ENCODE measurements around the gene LRRC19. TPM values are rescaled to one million over a fixed set of nuclear protein-coding genes. Genes with fewer than 3 reads are reported as not detected.

LRRC19 gene
- total and polyA plus RNA-seq, 2 donors (not counting 1 experiment from before 2014, with no cell fraction given): not detected

DNA sequence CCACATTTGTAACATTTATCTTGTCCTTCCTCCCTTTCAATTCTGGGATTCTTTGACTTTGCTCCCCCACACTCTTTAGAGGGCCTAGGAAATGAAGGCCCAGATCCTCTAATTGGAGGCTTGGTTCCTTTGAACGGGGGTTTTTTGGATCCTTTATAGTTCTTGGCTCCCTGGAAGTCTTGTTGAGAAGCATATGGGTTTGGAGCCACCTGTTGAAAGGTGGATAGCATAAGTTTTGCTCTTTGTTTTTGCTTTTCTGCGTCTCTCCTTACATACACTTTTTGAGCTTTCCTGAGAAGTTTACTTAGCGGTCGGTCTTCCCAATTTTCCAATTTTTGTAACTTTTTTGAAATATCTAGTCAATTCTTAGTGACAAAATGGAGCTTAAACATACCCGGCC, 31.5 kb downstream of the LRRC19 start:
- no peak overlapping the region for H3K9ac ChIP-seq (ENCODE audit: low read length)
- peaks cover 9% of the 10 kb centered on the region for H3K79me2 ChIP-seq (ENCODE audit: control insufficient read depth, insufficient read depth, low read length)
- ATAC-seq (ENCODE audit: low read depth) (no peak), DNase-seq (no peak)
- no peaks in the 10 kb centered on the region for H3K4me1 ChIP-seq (ENCODE audit: control insufficient read depth in 2 of 2, insufficient read depth in 2 of 2, low read length in 2 of 2)
- H3K4me1 Mint-ChIP-seq: no peaks in the 10 kb centered on the region
- H3K27ac ChIP-seq (ENCODE audit: low read length in 2 of 2): no peak overlapping the region
- H3K4me2 ChIP-seq (replicated peaks; ENCODE audit: low read depth, low read length, poor library complexity, severe bottlenecking): no peak overlapping the region
- H3K4me3 Mint-ChIP-seq: no peak overlapping the region
- no peaks in the 10 kb centered on the region for H3K27me3 Mint-ChIP-seq
- H3K27ac Mint-ChIP-seq: no peak overlapping the region
- H4K20me1 ChIP-seq (ENCODE audit: control insufficient read depth, insufficient read depth, low read length, poor library complexity, severe bottlenecking): no peaks in the 10 kb centered on the region
- no peaks in the 10 kb centered on the region for H3K27me3 ChIP-seq (replicated peaks in 1 of 4; ENCODE audit: control extremely low read depth in 1 of 4, control insufficient read depth in 3 of 4, insufficient read depth in 4 of 4, low read length in 3 of 4)
- TF ChIP-seq, protein P1, sequence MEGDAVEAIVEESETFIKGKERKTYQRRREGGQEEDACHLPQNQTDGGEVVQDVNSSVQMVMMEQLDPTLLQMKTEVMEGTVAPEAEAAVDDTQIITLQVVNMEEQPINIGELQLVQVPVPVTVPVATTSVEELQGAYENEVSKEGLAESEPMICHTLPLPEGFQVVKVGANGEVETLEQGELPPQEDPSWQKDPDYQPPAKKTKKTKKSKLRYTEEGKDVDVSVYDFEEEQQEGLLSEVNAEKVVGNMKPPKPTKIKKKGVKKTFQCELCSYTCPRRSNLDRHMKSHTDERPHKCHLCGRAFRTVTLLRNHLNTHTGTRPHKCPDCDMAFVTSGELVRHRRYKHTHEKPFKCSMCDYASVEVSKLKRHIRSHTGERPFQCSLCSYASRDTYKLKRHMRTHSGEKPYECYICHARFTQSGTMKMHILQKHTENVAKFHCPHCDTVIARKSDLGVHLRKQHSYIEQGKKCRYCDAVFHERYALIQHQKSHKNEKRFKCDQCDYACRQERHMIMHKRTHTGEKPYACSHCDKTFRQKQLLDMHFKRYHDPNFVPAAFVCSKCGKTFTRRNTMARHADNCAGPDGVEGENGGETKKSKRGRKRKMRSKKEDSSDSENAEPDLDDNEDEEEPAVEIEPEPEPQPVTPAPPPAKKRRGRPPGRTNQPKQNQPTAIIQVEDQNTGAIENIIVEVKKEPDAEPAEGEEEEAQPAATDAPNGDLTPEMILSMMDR (IDR thresholded peaks at IDR 0.05): no peak
- TF ChIP-seq EZH2 (IDR thresholded peaks at IDR 0.05; ENCODE audit: borderline replicate concordance, insufficient read depth, low read depth, low read length, poor library complexity, severe bottlenecking): no peak
- no peaks in the 10 kb centered on the region for H3K9me3 ChIP-seq (ENCODE audit: control extremely low read depth in 1 of 3, control insufficient read depth in 2 of 3, insufficient read depth in 1 of 3, low read length in 2 of 3)
- CTCF ChIA-PET: no interaction called here
- POLR2A ChIA-PET: no interaction called here
- intact Hi-C loops (cut with micrococcal nuclease): no loop called here
- H3K9me3 Mint-ChIP-seq (ENCODE audit: insufficient read depth): no peaks in the 10 kb centered on the region
- no peak overlapping the region for H3K4me3 ChIP-seq (ENCODE audit: control extremely low read depth in 1 of 5, extremely low read depth in 1 of 5, insufficient read depth in 1 of 5, low read depth in 2 of 5, low read length in 4 of 5)
- H2AFZ ChIP-seq (ENCODE audit: insufficient read depth, low read depth, low read length, poor library complexity, severe bottlenecking): no peak overlapping the region
- WGBS (ENCODE audit: insufficient coverage): 67% methylated on average over 2 of the region's 5 CpGs
- H3K36me3 ChIP-seq (replicated peaks in 1 of 2; ENCODE audit: control extremely low read depth in 1 of 2, control insufficient read depth in 1 of 2, extremely low read depth in 1 of 2, insufficient read depth in 2 of 2, low read length in 1 of 2): peaks cover 0 to 3% of the 10 kb centered on the region in 2 experiments

DNA sequence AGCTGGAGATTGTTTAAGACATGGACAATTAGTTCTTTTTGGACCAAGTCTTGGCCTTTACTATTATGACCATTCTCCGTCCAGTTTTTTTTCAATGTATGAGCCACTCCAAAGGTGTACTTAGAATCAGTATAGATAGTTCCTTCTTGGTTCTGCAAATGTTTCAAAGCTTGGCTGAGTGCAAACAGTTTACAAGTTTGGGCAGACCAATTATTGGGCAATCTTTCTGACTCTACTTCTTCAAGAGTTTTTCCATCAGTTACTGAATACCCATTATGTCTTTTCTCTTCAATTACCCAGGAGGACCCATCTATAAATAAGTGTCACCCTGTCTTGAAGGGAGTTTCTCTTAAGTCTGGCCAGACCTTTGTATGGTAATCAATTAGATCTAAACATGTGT, 33.8 kb downstream of the LRRC19 start:
- H3K36me3 ChIP-seq (replicated peaks in 1 of 2; ENCODE audit: control extremely low read depth in 1 of 2, control insufficient read depth in 1 of 2, extremely low read depth in 1 of 2, insufficient read depth in 2 of 2, low read length in 1 of 2): peaks cover 0 to 3% of the 10 kb centered on the region in 2 experiments
- Mint-ChIP-seq H3K9me3 (ENCODE audit: insufficient read depth) (no peaks in the 10 kb centered on the region), H3K4me3 (no peak overlapping the region), H3K27ac (no peak overlapping the region), H3K4me1 (no peaks in the 10 kb centered on the region), H3K27me3 (no peaks in the 10 kb centered on the region)
- DNase-seq (no peak), ATAC-seq (ENCODE audit: low read depth) (no peak)
- intact Hi-C loops (cut with micrococcal nuclease): no loop called here
- TF ChIP-seq, protein P1 (IDR thresholded peaks at IDR 0.05): no peak
- TF ChIP-seq EZH2 (IDR thresholded peaks at IDR 0.05; ENCODE audit: borderline replicate concordance, insufficient read depth, low read depth, low read length, poor library complexity, severe bottlenecking): no peak
- no peaks in the 10 kb centered on the region for H3K27me3 ChIP-seq (replicated peaks in 1 of 4; ENCODE audit: control extremely low read depth in 1 of 4, control insufficient read depth in 3 of 4, insufficient read depth in 4 of 4, low read length in 3 of 4)
- H3K27ac ChIP-seq (ENCODE audit: low read length in 2 of 2): no peak overlapping the region
- H3K9me3 ChIP-seq (ENCODE audit: control extremely low read depth in 1 of 3, control insufficient read depth in 2 of 3, insufficient read depth in 1 of 3, low read length in 2 of 3): no peaks in the 10 kb centered on the region
- ChIA-PET CTCF (no interaction called here), POLR2A (no interaction called here)
- H3K4me1 ChIP-seq (ENCODE audit: control insufficient read depth in 2 of 2, insufficient read depth in 2 of 2, low read length in 2 of 2): no peaks in the 10 kb centered on the region
- H4K20me1 ChIP-seq (ENCODE audit: control insufficient read depth, insufficient read depth, low read length, poor library complexity, severe bottlenecking): no peaks in the 10 kb centered on the region
- no peak overlapping the region for H3K9ac ChIP-seq (ENCODE audit: low read length)
- H3K4me3 ChIP-seq (ENCODE audit: control extremely low read depth in 1 of 5, extremely low read depth in 1 of 5, insufficient read depth in 1 of 5, low read depth in 2 of 5, low read length in 4 of 5): no peak overlapping the region
- H3K4me2 ChIP-seq (replicated peaks; ENCODE audit: low read depth, low read length, poor library complexity, severe bottlenecking): no peak overlapping the region
- H3K79me2 ChIP-seq (ENCODE audit: control insufficient read depth, insufficient read depth, low read length): peaks cover 11% of the 10 kb centered on the region
- no CpG with 5 or more reads among the region's 1 CpG for WGBS (ENCODE audit: insufficient coverage)
- no peak overlapping the region for H2AFZ ChIP-seq (ENCODE audit: insufficient read depth, low read depth, low read length, poor library complexity, severe bottlenecking)
